Choroid plexus epithelial cell (primary cell): ENCODE data around the gene ZFP1.

Source experiments
- DNase-seq: peaks from one replicate; pipeline ENCODE4 v3.0.0-alpha.2; 2010; ENCODE audit warnings: low read depth
- H3K4me3 ChIP-seq: 2 replicates; pipeline ENCODE4 v1.5.1; 2011; ENCODE audit warnings: low read depth, mild to moderate bottlenecking, control low read depth, low read length, moderate library complexity
- CTCF ChIP-seq: conservative IDR thresholded peaks from 2 replicates; pipeline ENCODE4 v1.5.1; 2011; ENCODE audit warnings: low read depth, mild to moderate bottlenecking, control low read depth, inconsistent platforms, low read length, moderate library complexity

Gene ZFP1

GRCh38 chr16:75109732-75110243 lies 38.5 kb upstream of the ZFP1 start:
- no peak overlapping the region for H3K4me3 ChIP-seq
- no peak for DNase-seq

GRCh38 chr16:75110637-75111513 lies 37.4 kb upstream of the ZFP1 start:
- H3K4me3 ChIP-seq: peak overlapping the region; percentile 43
- peak; percentile 90 for TF ChIP-seq CTCF
- peak; percentile 95 for DNase-seq

More at GRCh38 chr16:75109732-75110243, 38.5 kb upstream of the ZFP1 start:
- TF ChIP-seq CTCF: no peak

GRCh38 chr16:75111514-75111940 lies 36.8 kb upstream of the ZFP1 start:
- H3K4me3 ChIP-seq: no peak overlapping the region

GRCh38 chr16:75111961-75112733 lies 36.2 kb upstream of the ZFP1 start:
- DNase-seq: no peak
- no peak for TF ChIP-seq CTCF
- H3K4me3 ChIP-seq: no peak overlapping the region

More at GRCh38 chr16:75111514-75111940, 36.8 kb upstream of the ZFP1 start:
- no peak for TF ChIP-seq CTCF
- no peak for DNase-seq

- DNase-seq: no peak
- no peak overlapping the region for H3K4me3 ChIP-seq
- TF ChIP-seq CTCF: no peak
These were observed 35.4 kb upstream of the ZFP1 start for GRCh38 chr16:75112734-75113491.

GRCh38 chr16:75113541-75114121 lies 34.7 kb upstream of the ZFP1 start:
- no peak overlapping the region for H3K4me3 ChIP-seq
- DNase-seq: no peak
- TF ChIP-seq CTCF: no peak
